CD8-positive, alpha-beta memory T cell (primary cell): ENCODE results near the gene EYA3. TPM values are rescaled to one million over a fixed set of nuclear protein-coding genes. Genes with fewer than 3 reads are reported as not detected.
A peak's percentile ranks its signal among the peaks of the same experiment; 100 is the strongest.
"Not testable (repeated sequence)": the region's sequence is repeated elsewhere in the genome, so short reads cannot be mapped to it uniquely, and the experiment has no call there.

Experiments used
- CTCF ChIA-PET: fragments of 350-600 bp; sonication (Branson Sonifier 250); formaldehyde crosslinking; loops from one replicate; lab custom pipeline; 2021; ENCODE audit warnings: antibody characterized with exemption; lab: Charles Lee
- POLR2A ChIA-PET: fragments of 350-600 bp; sonication (Branson Sonifier 250); formaldehyde crosslinking; loops from one replicate; lab custom pipeline; 2021; ENCODE audit warnings: antibody characterized with exemption; lab: Charles Lee
- DNase-seq, 5 donors: peaks; one replicate each; pipeline versions ENCODE4 v3.0.0 to v3.0.0-alpha.2; 2020 to 2022; ENCODE audit warnings: mixed read lengths in 1 of 5
- H3K27ac ChIP-seq: one replicate; pipeline ENCODE4 v1.7.0; 2013; ENCODE audit warnings: low read depth, mild to moderate bottlenecking, low read length, moderate library complexity
- H3K27me3 ChIP-seq: 2 replicates; pipeline ENCODE4 v1.7.0; 2013; ENCODE audit warnings: low read length, mild to moderate bottlenecking; ENCODE audit not compliant: insufficient read depth, poor library complexity, severe bottlenecking
- H3K36me3 ChIP-seq: 2 replicates; pipeline ENCODE4 v1.7.0; 2013; ENCODE audit warnings: mild to moderate bottlenecking, low read length, moderate library complexity; ENCODE audit not compliant: insufficient read depth
- H3K4me1 ChIP-seq: 2 replicates; pipeline ENCODE4 v1.7.0; 2013; ENCODE audit warnings: mild to moderate bottlenecking, low read length, moderate library complexity; ENCODE audit not compliant: insufficient read depth
- H3K4me3 ChIP-seq: 2 replicates; pipeline ENCODE4 v1.7.0; 2013; ENCODE audit warnings: mild to moderate bottlenecking, low read length
- H3K9me3 ChIP-seq: 2 replicates; pipeline ENCODE4 v1.7.0; 2013; ENCODE audit warnings: mild to moderate bottlenecking, low read length
- H3K27ac Mint-ChIP-seq, 8 donors: one replicate each; pipeline ENCODE4 v1.8.0; 2020 to 2021; ENCODE audit warnings: mixed read lengths in 8 of 8, mild to moderate bottlenecking in 6 of 8, inconsistent platforms in 3 of 8, moderate library complexity in 3 of 8
- H3K27me3 Mint-ChIP-seq, 2 donors: one replicate each; pipeline ENCODE4 v1.8.0; 2020 to 2021; ENCODE audit warnings: mixed read lengths in 2 of 2, mild to moderate bottlenecking in 1 of 2, moderate library complexity in 1 of 2
- H3K36me3 Mint-ChIP-seq, 3 donors: one replicate each; pipeline ENCODE4 v1.8.0; 2020 to 2021; ENCODE audit warnings: mixed read lengths in 3 of 3, inconsistent platforms in 1 of 3, mild to moderate bottlenecking in 1 of 3
- H3K4me1 Mint-ChIP-seq, 3 donors: one replicate each; pipeline ENCODE4 v1.8.0; 2020 to 2021; ENCODE audit warnings: mixed read lengths in 3 of 3, inconsistent platforms in 1 of 3, mild to moderate bottlenecking in 1 of 3
- H3K4me3 Mint-ChIP-seq, 7 donors: one replicate each; pipeline ENCODE4 v1.8.0; 2020 to 2021; ENCODE audit warnings: mixed read lengths in 7 of 7, mild to moderate bottlenecking in 6 of 7, moderate library complexity in 4 of 7, inconsistent platforms in 2 of 7
- H3K9me3 Mint-ChIP-seq, 5 donors: one replicate each; pipeline ENCODE4 v1.8.0; 2020 to 2022; ENCODE audit warnings: mixed read lengths in 5 of 5, mild to moderate bottlenecking in 3 of 5, moderate library complexity in 2 of 5, inconsistent platforms in 1 of 5
- polyA plus RNA-seq: library from polyadenylated mRNA; unstranded; fragments of 300-500 nt; fragmentation: Illumina TruSeq; gene quantifications from one replicate; pipeline ENCODE4 v1.2.3, GENCODE V29; 2021
- total RNA-seq, 2 experiments: library from RNA; stranded (reverse); gene quantifications; one replicate each; pipeline ENCODE4 v1.2.3, GENCODE V29; 2021

EYA3 gene
- total and polyA plus RNA-seq, 3 experiments from 2014 or later, result 6.0 to 34.6 (median 31.5) TPM

GRCh38 chr1:27994526-27994925 is 93.9 kb downstream of the EYA3 start:
- DNase-seq, H3K9me3 Mint-ChIP-seq, H3K9me3 ChIP-seq, POLR2A ChIA-PET, CTCF ChIA-PET, H3K4me3 ChIP-seq, H3K27ac ChIP-seq, H3K27me3 ChIP-seq, H3K4me3 Mint-ChIP-seq, H3K27me3 Mint-ChIP-seq: not testable (repeated sequence)
- Histone ChIP-seq H3K4me1 (peaks cover 25% of the 10 kb centered on the region), H3K36me3 (peaks cover 13% of the 10 kb centered on the region)
- peak overlapping the region in 2 of 8 donors; percentile 29 to 51 for H3K27ac Mint-ChIP-seq
- peaks cover 29 to 33% (median 32%) of the 10 kb centered on the region in 3 donors for H3K4me1 Mint-ChIP-seq
- H3K36me3 Mint-ChIP-seq, result peaks cover 8 to 63% (median 21%) of the 10 kb centered on the region in 3 donors

- ChIA-PET CTCF (no interaction called here), POLR2A (no interaction called here)
- Mint-ChIP-seq H3K36me3 (peaks cover 10 to 63% (median 18%) of the 10 kb centered on the region in 3 donors), H3K4me1 (peaks cover 29 to 33% (median 32%) of the 10 kb centered on the region in 3 donors), H3K4me3 (no peak overlapping the region), H3K27ac (peak overlapping the region in 7 of 8 donors; percentile 29 to 96 (median 77)), H3K9me3 (no peaks in the 10 kb centered on the region), H3K27me3 (no peaks in the 10 kb centered on the region)
- no peak overlapping the region for H3K27ac ChIP-seq
- no peak overlapping the region for H3K4me3 ChIP-seq
- H3K27me3 ChIP-seq, result no peaks in the 10 kb centered on the region
- H3K36me3 ChIP-seq, result peaks cover 15% of the 10 kb centered on the region
- DNase-seq, result no peak
- no peaks in the 10 kb centered on the region for H3K9me3 ChIP-seq
- H3K4me1 ChIP-seq, result peaks cover 25% of the 10 kb centered on the region
These were observed 94.3 kb downstream of the EYA3 start for GRCh38 chr1:27994060-27994459.

GRCh38 chr1:27993241-27993640 is 95.2 kb downstream of the EYA3 start:
- no peak overlapping the region for H3K4me3 ChIP-seq
- H3K27ac ChIP-seq, result no peak overlapping the region
- H3K27me3 ChIP-seq, result no peaks in the 10 kb centered on the region
- Mint-ChIP-seq H3K4me1 (peaks cover 29 to 33% (median 32%) of the 10 kb centered on the region in 3 donors), H3K4me3 (peak overlapping the region in 5 of 7 donors; percentile 7 to 75 (median 14)), H3K27ac (peak overlapping the region; percentile 78 to 96 (median 88)), H3K36me3 (peaks cover 18 to 65% (median 21%) of the 10 kb centered on the region in 3 donors), H3K9me3 (no peaks in the 10 kb centered on the region), H3K27me3 (no peaks in the 10 kb centered on the region)
- H3K9me3 ChIP-seq, result no peaks in the 10 kb centered on the region
- CTCF ChIA-PET, result interaction anchor here (0.9 kb wide), 1 partner anchor 42 kb away, joined by 3 read pairs; no protein-coding TSS in a partner anchor
- POLR2A ChIA-PET, result interaction anchor here (0.6 kb wide), 1 partner anchor 123 kb away, joined by 6 read pairs; no protein-coding TSS in a partner anchor
- H3K4me1 ChIP-seq, result peaks cover 25% of the 10 kb centered on the region
- peaks cover 20% of the 10 kb centered on the region for H3K36me3 ChIP-seq
- DNase-seq, result peak in 1 of 5 donors; percentile 8

GRCh38 chr1:27992276-27992675 is 96.1 kb downstream of the EYA3 start:
- peak overlapping the region; percentile 22 for H3K27ac ChIP-seq
- Mint-ChIP-seq H3K27me3 (no peaks in the 10 kb centered on the region), H3K36me3 (peaks cover 16 to 64% (median 20%) of the 10 kb centered on the region in 3 donors), H3K4me1 (peaks cover 29 to 33% (median 32%) of the 10 kb centered on the region in 3 donors), H3K4me3 (peak overlapping the region in 5 of 7 donors; percentile 10 to 61 (median 41)), H3K9me3 (no peaks in the 10 kb centered on the region), H3K27ac (peak overlapping the region; percentile 78 to 95 (median 88))
- ChIA-PET CTCF (interaction anchor here (0.7 to 1.6 kb wide), 2 partner anchors 12 to 135 kb away, joined by 5 to 7 read pairs; no protein-coding TSS in a partner anchor), POLR2A (interaction anchor here (0.7 to 1.6 kb wide), 3 partner anchors 9 to 590 kb away, joined by 4 read pairs; partner anchors contain the start of gene STX12)
- H3K4me3 ChIP-seq, result no peak overlapping the region
- DNase-seq, result peak; percentile 19 to 70 (median 40)
- no peaks in the 10 kb centered on the region for H3K27me3 ChIP-seq
- H3K9me3 ChIP-seq, result no peaks in the 10 kb centered on the region
- peaks cover 20% of the 10 kb centered on the region for H3K36me3 ChIP-seq
- H3K4me1 ChIP-seq, result peaks cover 25% of the 10 kb centered on the region

- H3K27me3 ChIP-seq, result no peaks in the 10 kb centered on the region
- no peaks in the 10 kb centered on the region for H3K9me3 ChIP-seq
- CTCF ChIA-PET, result interaction anchor here (1.3 kb wide), 1 partner anchor 133 kb away, joined by 3 read pairs; no protein-coding TSS in a partner anchor
- Mint-ChIP-seq H3K27me3 (no peaks in the 10 kb centered on the region), H3K4me1 (peaks cover 29 to 37% (median 32%) of the 10 kb centered on the region in 3 donors), H3K36me3 (peaks cover 16 to 57% (median 20%) of the 10 kb centered on the region in 3 donors), H3K9me3 (no peaks in the 10 kb centered on the region), H3K27ac (peak overlapping the region in 7 of 8 donors; percentile 28 to 95 (median 87)), H3K4me3 (peak overlapping the region in 3 of 7 donors; percentile 7 to 59 (median 8))
- peaks cover 23% of the 10 kb centered on the region for H3K36me3 ChIP-seq
- H3K4me3 ChIP-seq, result no peak overlapping the region
- POLR2A ChIA-PET, result interaction anchor here (0.6 to 1.2 kb wide), 3 partner anchors 9 to 255 kb away, joined by 3 to 7 read pairs (median 4); no protein-coding TSS in a partner anchor
- no peak overlapping the region for H3K27ac ChIP-seq
- peaks cover 25% of the 10 kb centered on the region for H3K4me1 ChIP-seq
- DNase-seq, result no peak
These were observed 97.4 kb downstream of the EYA3 start for GRCh38 chr1:27990920-27991537.

- no peak for DNase-seq
- peak overlapping the region in 2 of 8 donors; percentile 43 to 58 for H3K27ac Mint-ChIP-seq
These were observed 107.3 kb downstream of the EYA3 start for GRCh38 chr1:27981145-27981544.

GRCh38 chr1:27980216-27980845 is 108.1 kb downstream of the EYA3 start:
- Histone ChIP-seq H3K27me3 (no peaks in the 10 kb centered on the region), H3K36me3 (peaks cover 6% of the 10 kb centered on the region), H3K27ac (no peak overlapping the region), H3K9me3 (no peaks in the 10 kb centered on the region), H3K4me3 (no peak overlapping the region), H3K4me1 (no peaks in the 10 kb centered on the region)
- H3K4me3 Mint-ChIP-seq, result no peak overlapping the region
- H3K27me3 Mint-ChIP-seq, result no peaks in the 10 kb centered on the region
- no peak for DNase-seq
- H3K36me3 Mint-ChIP-seq, result peaks cover 0 to 21% (median 5%) of the 10 kb centered on the region in 3 donors
- ChIA-PET CTCF (interaction anchor here (0.8 to 4.5 kb wide), 7 partner anchors 9 to 149 kb away, joined by 3 to 28 read pairs (median 5); no protein-coding TSS in a partner anchor), POLR2A (no interaction called here)
- H3K27ac Mint-ChIP-seq, result peak overlapping the region in 2 of 8 donors; percentile 17 to 26
- H3K4me1 Mint-ChIP-seq, result no peaks in the 10 kb centered on the region
- no peaks in the 10 kb centered on the region for H3K9me3 Mint-ChIP-seq

More at GRCh38 chr1:27981145-27981544, 107.3 kb downstream of the EYA3 start:
- H3K9me3 ChIP-seq, result no peaks in the 10 kb centered on the region
- H3K36me3 Mint-ChIP-seq, result peaks cover 0 to 23% (median 8%) of the 10 kb centered on the region in 3 donors
- H3K4me3 Mint-ChIP-seq, result no peak overlapping the region
- no peaks in the 10 kb centered on the region for H3K27me3 ChIP-seq
- H3K4me3 ChIP-seq, result no peak overlapping the region
- no peaks in the 10 kb centered on the region for H3K4me1 ChIP-seq
- H3K4me1 Mint-ChIP-seq, result no peaks in the 10 kb centered on the region
- ChIA-PET CTCF (interaction anchor here (1.0 to 4.5 kb wide), 4 partner anchors 11 to 256 kb away, joined by 3 to 28 read pairs (median 13); no protein-coding TSS in a partner anchor), POLR2A (no interaction called here)
- peaks cover 6% of the 10 kb centered on the region for H3K36me3 ChIP-seq
- peaks cover 0 to 1% of the 10 kb centered on the region in 2 donors for H3K27me3 Mint-ChIP-seq
- no peak overlapping the region for H3K27ac ChIP-seq
- H3K9me3 Mint-ChIP-seq, result no peaks in the 10 kb centered on the region
